ENCODE measurements around the gene RFFL.

The RFFL gene

GRCh38 chr17:35083071-35083470 lies 19.6 kb upstream of the RFFL start:
- DNase-seq (ENCODE audit: low read depth), result no peak
- no peak overlapping the region for H3K4me3 ChIP-seq (ENCODE audit: low read depth, low read length)

- H3K4me3 ChIP-seq (ENCODE audit: low read depth, low read length), result no peak overlapping the region
- no peak for DNase-seq (ENCODE audit: low read depth)
Observed at GRCh38 chr17:35082073-35082657, 18.7 kb upstream of the RFFL start.

GRCh38 chr17:35081638-35082037 lies 18.1 kb upstream of the RFFL start:
- H3K4me3 ChIP-seq (ENCODE audit: low read depth, low read length), result no peak overlapping the region
- DNase-seq (ENCODE audit: low read depth), result no peak

GRCh38 chr17:35080536-35080935 lies 17.0 kb upstream of the RFFL start:
- DNase-seq (ENCODE audit: low read depth), result no peak
- H3K4me3 ChIP-seq (ENCODE audit: low read depth, low read length), result no peak overlapping the region

- DNase-seq (ENCODE audit: low read depth), result peak; percentile 66
Observed at GRCh38 chr17:35079547-35080423, 16.3 kb upstream of the RFFL start.

GRCh38 chr17:35076874-35077273 lies 13.4 kb upstream of the RFFL start:
- DNase-seq (ENCODE audit: low read depth), result no peak

More at GRCh38 chr17:35079547-35080423, 16.3 kb upstream of the RFFL start:
- no peak overlapping the region for H3K4me3 ChIP-seq (ENCODE audit: low read depth, low read length)

GRCh38 chr17:35074711-35075707 lies 11.5 kb upstream of the RFFL start:
- no peak for DNase-seq (ENCODE audit: low read depth)
- no peak overlapping the region for H3K4me3 ChIP-seq (ENCODE audit: low read depth, low read length)

More at GRCh38 chr17:35076874-35077273, 13.4 kb upstream of the RFFL start:
- no peak overlapping the region for H3K4me3 ChIP-seq (ENCODE audit: low read depth, low read length)

- DNase-seq (ENCODE audit: low read depth), result no peak
- H3K4me3 ChIP-seq (ENCODE audit: low read depth, low read length), result no peak overlapping the region
Observed at GRCh38 chr17:35073991-35074627, 10.6 kb upstream of the RFFL start.

GRCh38 chr17:35073183-35073790 lies 9.8 kb upstream of the RFFL start:
- no peak for DNase-seq (ENCODE audit: low read depth)
- no peak overlapping the region for H3K4me3 ChIP-seq (ENCODE audit: low read depth, low read length)

- no peak overlapping the region for H3K4me3 ChIP-seq (ENCODE audit: low read depth, low read length)
- DNase-seq (ENCODE audit: low read depth), result peak; percentile 73
Observed at GRCh38 chr17:35069311-35069710, 5.8 kb upstream of the RFFL start.

GRCh38 chr17:35068249-35068648 lies 4.7 kb upstream of the RFFL start:
- no peak overlapping the region for H3K4me3 ChIP-seq (ENCODE audit: low read depth, low read length)
- no peak for DNase-seq (ENCODE audit: low read depth)

- H3K4me3 ChIP-seq (ENCODE audit: low read depth, low read length), result no peak overlapping the region
- no peak for DNase-seq (ENCODE audit: low read depth)
Observed at GRCh38 chr17:35065880-35066279, 2.4 kb upstream of the RFFL start.

- no peak overlapping the region for H3K4me3 ChIP-seq (ENCODE audit: low read depth, low read length)
Observed at GRCh38 chr17:35064516-35065215, 1.2 kb upstream of the RFFL start.

GRCh38 chr17:35062308-35062707 lies 1.2 kb downstream of the RFFL start:
- no peak for DNase-seq (ENCODE audit: low read depth)
- H3K4me3 ChIP-seq (ENCODE audit: low read depth, low read length), result no peak overlapping the region

More at GRCh38 chr17:35064516-35065215, 1.2 kb upstream of the RFFL start:
- no peak for DNase-seq (ENCODE audit: low read depth)

- DNase-seq (ENCODE audit: low read depth), result no peak
- H3K4me3 ChIP-seq (ENCODE audit: low read depth, low read length), result no peak overlapping the region
Observed at GRCh38 chr17:35057332-35057915, 6.1 kb downstream of the RFFL start.

- DNase-seq (ENCODE audit: low read depth), result no peak
- no peak overlapping the region for H3K4me3 ChIP-seq (ENCODE audit: low read depth, low read length)
Observed at GRCh38 chr17:35056013-35056412, 7.5 kb downstream of the RFFL start.

- no peak overlapping the region for H3K4me3 ChIP-seq (ENCODE audit: low read depth, low read length)
- no peak for DNase-seq (ENCODE audit: low read depth)
Observed at GRCh38 chr17:35053204-35053603, 10.3 kb downstream of the RFFL start.

- DNase-seq (ENCODE audit: low read depth), result no peak
- no peak overlapping the region for H3K4me3 ChIP-seq (ENCODE audit: low read depth, low read length)
Observed at GRCh38 chr17:35052780-35053179, 10.7 kb downstream of the RFFL start.
